SU-DHL-6 (cell line): ENCODE results near the gene HNRNPU.

Experiments used
- H2AFZ ChIP-seq: fragments of 200-600 bp; sonication (generic); 2 replicates; pipeline ENCODE4 v1.6.1; 2014; ENCODE audit warnings: low read depth, mild to moderate bottlenecking, moderate library complexity, mixed read lengths, antibody characterized with exemption, low read length; ENCODE audit not compliant: severe bottlenecking
- H3F3A ChIP-seq: fragments of 200-600 bp; shearing (Covaris generic); 2 replicates; pipeline ENCODE4 v1.6.0; 2016; ENCODE audit warnings: antibody characterized with exemption, mild to moderate bottlenecking; ENCODE audit not compliant: insufficient read depth
- H3K27ac ChIP-seq: fragments of 200-600 bp; sonication (generic); 2 replicates; pipeline ENCODE4 v1.5.1; 2016; ENCODE audit warnings: low read depth, mild to moderate bottlenecking, low read length, moderate library complexity, mixed read lengths
- H3K27me3 ChIP-seq: fragments of 200-600 bp; sonication (generic), shearing (Covaris generic); 2 replicates; pipeline ENCODE4 v1.6.0; 2014; ENCODE audit warnings: mild to moderate bottlenecking, low read length
- H3K36me3 ChIP-seq: fragments of 200-600 bp; sonication (generic); 2 replicates; pipeline ENCODE4 v1.6.1; 2014; ENCODE audit warnings: mild to moderate bottlenecking, low read length, mixed read lengths
- H3K4me2 ChIP-seq: fragments of 300-600, 200-600 bp; shearing (Covaris generic), sonication (generic); 2 replicates; pipeline ENCODE4 v1.6.0; 2014; ENCODE audit warnings: low read length, low read depth, mild to moderate bottlenecking; ENCODE audit not compliant: poor library complexity, severe bottlenecking
- H3K4me3 ChIP-seq: fragments of 200-600 bp; sonication (generic); 2 replicates; pipeline ENCODE4 v1.5.1; 2014; ENCODE audit warnings: antibody characterized with exemption, low read length, mild to moderate bottlenecking, mixed read lengths; ENCODE audit not compliant: insufficient read depth, poor library complexity, severe bottlenecking
- H3K79me2 ChIP-seq: fragments of 200-600 bp; sonication (generic); 2 replicates; pipeline ENCODE4 v1.6.1; 2014; ENCODE audit warnings: mild to moderate bottlenecking, low read length, moderate library complexity; ENCODE audit not compliant: insufficient read depth
- H3K9ac ChIP-seq: fragments of 200-600 bp; sonication (generic); 2 replicates; pipeline ENCODE4 v1.7.0; 2014; ENCODE audit warnings: mild to moderate bottlenecking, low read length
- H3K9me2 ChIP-seq: fragments of 200-600 bp; sonication (generic); replicated peaks from 2 replicates; pipeline ENCODE4 v1.6.1; 2014; ENCODE audit warnings: low read length; ENCODE audit not compliant: insufficient read depth
- H3K9me3 ChIP-seq: fragments of 200-600 bp; sonication (generic); 2 replicates; pipeline ENCODE4 v1.6.1; 2014; ENCODE audit warnings: low read length, mixed read lengths; ENCODE audit not compliant: insufficient read depth
- H4K20me1 ChIP-seq: fragments of 200-600 bp; sonication (generic); 2 replicates; pipeline ENCODE4 v1.6.1; 2014; ENCODE audit warnings: low read depth, mild to moderate bottlenecking, antibody characterized with exemption, low read length, moderate library complexity, mixed read lengths
- EZH2phosphoT487 ChIP-seq: fragments of 200-600 bp; sonication (generic), shearing (Covaris generic); conservative IDR thresholded peaks from 2 replicates; pipeline ENCODE4 v1.6.1; 2018; ENCODE audit warnings: mild to moderate bottlenecking, antibody characterized with exemption, low read length, moderate library complexity, mixed read lengths
- TF ChIP-seq, protein P1 (sequence below): fragments of 200-600 bp; sonication (generic); IDR thresholded peaks from one replicate; pipeline ENCODE4 v1.5.1; 2017; ENCODE audit warnings: antibody characterized with exemption, mild to moderate bottlenecking, low read length, moderate library complexity; ENCODE audit not compliant: insufficient read depth, poor library complexity, severe bottlenecking

Gene HNRNPU

DNA sequence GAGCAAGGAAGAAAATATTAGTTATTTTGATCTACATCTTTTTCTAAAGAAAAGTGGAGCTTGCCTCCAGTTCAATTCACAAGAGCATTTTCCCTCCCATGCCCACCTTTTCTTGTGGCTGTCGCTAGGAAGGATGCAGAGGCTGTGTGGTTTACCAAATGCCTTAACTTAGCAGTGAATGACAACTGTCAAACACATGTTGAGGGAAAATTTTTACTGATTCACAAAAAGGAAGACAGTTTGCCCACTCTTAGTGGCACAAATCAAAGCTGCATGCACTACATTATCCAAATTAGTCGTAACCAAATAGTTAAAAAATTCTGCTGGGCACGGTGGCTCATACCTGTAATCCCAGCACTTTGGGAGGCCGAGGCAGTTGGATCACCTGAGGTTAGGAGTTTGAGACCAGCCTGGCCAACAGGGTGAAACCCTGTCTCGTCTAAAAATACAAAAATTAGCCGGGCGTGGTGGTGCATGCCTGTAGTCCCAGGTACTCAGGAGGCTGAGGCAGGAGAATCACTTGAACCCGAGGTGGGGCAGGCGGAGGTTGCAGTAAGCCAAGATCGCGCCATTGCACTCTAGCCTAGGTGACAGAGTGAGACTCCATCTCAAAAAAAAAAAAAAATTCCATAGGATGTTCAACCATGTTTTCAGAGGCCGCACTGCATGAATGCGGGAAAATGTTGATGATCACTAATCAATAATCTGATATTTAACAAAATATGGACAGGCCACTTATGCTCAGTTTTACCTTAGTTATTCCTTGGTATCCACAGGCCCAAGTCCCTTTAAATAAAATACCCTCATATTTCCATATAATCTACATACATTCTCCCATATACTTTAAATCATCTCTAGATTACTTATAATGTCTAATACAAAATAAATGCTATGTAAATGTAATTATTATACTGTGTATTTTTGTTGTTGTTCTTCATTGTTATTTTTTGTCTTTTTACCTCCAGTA lies 19.9 kb downstream of the HNRNPU start:
- no peak overlapping the region for H3K9ac ChIP-seq
- no peak overlapping the region for H3K4me3 ChIP-seq
- TF ChIP-seq, protein P1, sequence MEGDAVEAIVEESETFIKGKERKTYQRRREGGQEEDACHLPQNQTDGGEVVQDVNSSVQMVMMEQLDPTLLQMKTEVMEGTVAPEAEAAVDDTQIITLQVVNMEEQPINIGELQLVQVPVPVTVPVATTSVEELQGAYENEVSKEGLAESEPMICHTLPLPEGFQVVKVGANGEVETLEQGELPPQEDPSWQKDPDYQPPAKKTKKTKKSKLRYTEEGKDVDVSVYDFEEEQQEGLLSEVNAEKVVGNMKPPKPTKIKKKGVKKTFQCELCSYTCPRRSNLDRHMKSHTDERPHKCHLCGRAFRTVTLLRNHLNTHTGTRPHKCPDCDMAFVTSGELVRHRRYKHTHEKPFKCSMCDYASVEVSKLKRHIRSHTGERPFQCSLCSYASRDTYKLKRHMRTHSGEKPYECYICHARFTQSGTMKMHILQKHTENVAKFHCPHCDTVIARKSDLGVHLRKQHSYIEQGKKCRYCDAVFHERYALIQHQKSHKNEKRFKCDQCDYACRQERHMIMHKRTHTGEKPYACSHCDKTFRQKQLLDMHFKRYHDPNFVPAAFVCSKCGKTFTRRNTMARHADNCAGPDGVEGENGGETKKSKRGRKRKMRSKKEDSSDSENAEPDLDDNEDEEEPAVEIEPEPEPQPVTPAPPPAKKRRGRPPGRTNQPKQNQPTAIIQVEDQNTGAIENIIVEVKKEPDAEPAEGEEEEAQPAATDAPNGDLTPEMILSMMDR: no peak
- H4K20me1 ChIP-seq: peaks cover 21% of the 10 kb centered on the region
- H3K79me2 ChIP-seq: peaks cover 24% of the 10 kb centered on the region
- H3F3A ChIP-seq: peaks cover 97% of the 10 kb centered on the region
- no peak overlapping the region for H3K4me2 ChIP-seq
- H2AFZ ChIP-seq: no peak overlapping the region
- H3K9me3 ChIP-seq: no peaks in the 10 kb centered on the region
- 0 out of 2 replicates have a peak overlapping the region, but pooled peaks have one; percentile 3 for H3K27ac ChIP-seq
- no peaks in the 10 kb centered on the region for H3K27me3 ChIP-seq
- peaks cover 74% of the 10 kb centered on the region for H3K36me3 ChIP-seq
- no peaks in the 10 kb centered on the region for H3K9me2 ChIP-seq

DNA sequence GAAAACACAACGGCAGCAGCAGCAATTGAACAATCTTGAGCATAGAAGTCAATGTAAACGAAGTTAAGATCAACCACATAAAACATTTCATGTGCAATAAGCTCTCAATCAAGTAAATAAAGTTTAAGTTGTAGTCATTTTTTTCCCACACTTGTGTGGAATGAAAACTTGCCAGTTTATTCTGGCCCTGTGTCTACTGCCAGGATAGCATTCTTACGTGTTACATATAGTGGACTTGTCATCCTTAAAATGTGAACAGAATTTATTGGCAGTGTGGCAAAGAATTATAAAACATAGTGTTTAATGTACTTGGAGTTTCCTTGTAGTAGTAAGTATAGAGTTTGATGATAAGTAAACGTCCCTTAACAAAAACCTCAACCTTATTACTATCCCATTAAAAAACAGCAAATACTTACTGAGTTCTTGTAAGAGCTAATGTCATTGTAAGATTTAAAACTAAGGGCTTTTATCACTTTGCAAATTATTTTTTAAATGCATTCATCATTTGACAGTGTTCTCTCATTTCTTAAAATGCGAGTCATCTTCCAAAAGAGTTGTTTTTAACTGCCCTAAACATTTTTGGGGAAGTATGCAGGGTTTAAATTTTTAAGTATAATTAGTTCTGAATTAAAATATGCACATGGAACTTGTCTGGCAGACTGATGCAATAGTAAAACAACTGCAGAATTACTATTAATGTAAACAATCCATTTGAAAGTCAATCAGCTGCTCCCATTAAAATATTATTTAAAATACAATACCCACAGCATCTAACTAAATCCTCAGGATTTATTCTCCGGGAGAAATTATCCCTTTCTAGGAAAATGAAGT lies 21.0 kb downstream of the HNRNPU start:
- H3K9me2 ChIP-seq: no peaks in the 10 kb centered on the region
- H3K4me3 ChIP-seq: no peak overlapping the region
- H3K4me2 ChIP-seq: no peak overlapping the region
- H2AFZ ChIP-seq: no peak overlapping the region
- no peaks in the 10 kb centered on the region for H3K9me3 ChIP-seq
- TF ChIP-seq, protein P1: no peak
- TF ChIP-seq EZH2phosphoT487: no peak
- H4K20me1 ChIP-seq: peaks cover 16% of the 10 kb centered on the region
- H3F3A ChIP-seq: peaks cover 96% of the 10 kb centered on the region
- H3K79me2 ChIP-seq: peaks cover 31% of the 10 kb centered on the region
- peaks cover 64% of the 10 kb centered on the region for H3K36me3 ChIP-seq
- 0 out of 2 replicates have a peak overlapping the region, but pooled peaks have one; percentile 3 for H3K27ac ChIP-seq
- H3K9ac ChIP-seq: no peak overlapping the region
- no peaks in the 10 kb centered on the region for H3K27me3 ChIP-seq

DNA sequence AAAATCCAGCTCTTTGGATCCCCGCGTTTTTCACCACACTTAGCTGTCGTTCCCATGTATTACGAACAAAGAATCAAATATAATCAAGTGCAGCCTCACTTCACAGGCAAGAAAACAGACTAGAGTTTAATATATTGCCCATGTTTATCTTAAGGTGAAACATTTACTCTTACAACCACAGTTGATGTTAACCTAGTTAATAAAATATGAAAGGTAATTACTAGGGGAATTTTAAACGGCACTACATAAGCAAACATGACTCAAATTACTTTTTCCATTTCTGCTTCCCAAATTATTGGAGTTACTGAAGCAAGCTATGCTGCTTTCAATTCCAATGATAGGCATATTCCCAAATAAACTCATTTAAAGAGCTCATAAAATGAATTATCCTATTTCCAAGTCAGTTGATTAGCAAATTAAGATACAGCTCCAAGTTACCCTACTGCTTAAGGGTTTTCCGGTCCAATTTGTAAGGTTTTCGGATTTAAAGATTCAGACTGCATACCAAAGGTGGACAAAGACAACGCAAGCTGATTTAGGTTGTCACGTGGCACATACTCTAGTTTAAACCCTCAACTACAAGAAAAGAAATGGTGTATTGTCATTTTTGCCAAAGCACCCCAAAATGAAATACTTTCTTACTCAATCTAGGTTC lies 22.9 kb downstream of the HNRNPU start:
- TF ChIP-seq, protein P1: no peak
- no peak for TF ChIP-seq EZH2phosphoT487
- Histone ChIP-seq H3K4me2 (no peak overlapping the region), H3K27ac (no peak overlapping the region), H3K36me3 (peaks cover 44% of the 10 kb centered on the region), H3K4me3 (no peak overlapping the region), H2AFZ (no peak overlapping the region), H3K9ac (no peak overlapping the region), H3F3A (peaks cover 94% of the 10 kb centered on the region), H4K20me1 (no peaks in the 10 kb centered on the region), H3K9me2 (no peaks in the 10 kb centered on the region), H3K79me2 (peaks cover 50% of the 10 kb centered on the region), H3K27me3 (no peaks in the 10 kb centered on the region), H3K9me3 (no peaks in the 10 kb centered on the region)
